ENCODE measurements around the gene ZNF740. TPM values are rescaled to one million over a fixed set of nuclear protein-coding genes. Genes with fewer than 3 reads are reported as not detected.
A peak's percentile ranks its signal among the peaks of the same experiment; 100 is the strongest.
"Not testable (repeated sequence)": the region's sequence is repeated elsewhere in the genome, so short reads cannot be mapped to it uniquely, and the experiment has no call there.

ZNF740 gene
- total RNA-seq, 3 donors from 2014 or later (not counting 1 experiment from before 2014, with no cell fraction given) = 37.1 to 65.9 (median 45.3) TPM

- 46% methylated on average over 1 of the region's 1 CpG for WGBS (ENCODE audit: insufficient coverage)
- Histone ChIP-seq H3K36me3 (ENCODE audit: control insufficient read depth, insufficient read depth, low read length) (peaks cover 24% of the 10 kb centered on the region), H3K4me1 (ENCODE audit: control insufficient read depth, insufficient read depth, low read length) (peaks cover 65% of the 10 kb centered on the region), H3K9me3 (ENCODE audit: control insufficient read depth, insufficient read depth, low read length) (no peaks in the 10 kb centered on the region), H3K27me3 (ENCODE audit: control insufficient read depth, insufficient read depth, low read length) (no peaks in the 10 kb centered on the region), H3K27ac (ENCODE audit: low read length) (peak overlapping the region; percentile 0), H3K4me3 (ENCODE audit: low read length) (no peak overlapping the region)
- H3K27ac Mint-ChIP-seq = peak overlapping the region; percentile 63 to 69
- ATAC-seq (no peak), DNase-seq (no peak)
- H3K4me3 Mint-ChIP-seq = peak overlapping the region; percentile 82
- no peaks in the 10 kb centered on the region for H3K27me3 Mint-ChIP-seq (ENCODE audit: low read depth in 2 of 2)
- H3K4me1 Mint-ChIP-seq = peaks cover 56 to 77% of the 10 kb centered on the region in 2 donors
- TF ChIP-seq CTCF (IDR thresholded peaks at IDR 0.05) = no peak
- no peaks in the 10 kb centered on the region for H3K9me3 Mint-ChIP-seq
- H3K36me3 Mint-ChIP-seq = peaks cover 6% of the 10 kb centered on the region
- intact Hi-C loops (cut with micrococcal nuclease) = loop anchor here (2.0 to 10.0 kb wide), 2 partner anchors 20 to 304 kb away; partner anchors contain the start of genes CSAD, NPFF, TARBP2 and ZNF740
Observed at GRCh38 chr12:53201177-53201541, 20.6 kb downstream of the ZNF740 start.

DNA sequence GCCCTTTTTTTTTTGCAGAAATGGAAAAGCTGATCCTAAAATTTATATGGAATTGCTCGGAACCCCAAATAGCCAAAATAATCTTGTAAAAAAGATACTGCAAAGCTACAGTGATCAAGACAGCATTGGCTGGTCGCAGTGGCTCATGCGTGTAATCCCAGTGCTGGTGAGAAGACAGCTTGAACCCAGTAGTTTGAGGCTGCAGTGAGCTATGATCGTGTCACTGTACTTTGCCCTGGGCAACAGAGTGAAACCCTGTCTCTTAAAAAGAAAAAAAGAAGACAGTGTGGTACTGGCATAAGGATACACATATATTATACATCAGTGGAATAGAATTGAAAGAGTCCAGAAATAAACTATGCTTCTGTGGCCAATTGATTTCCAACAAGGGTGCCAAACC, 21.1 kb downstream of the ZNF740 start:
- Mint-ChIP-seq H3K27me3 (ENCODE audit: low read depth in 2 of 2) (no peaks in the 10 kb centered on the region), H3K36me3 (peaks cover 6% of the 10 kb centered on the region), H3K27ac (no peak overlapping the region), H3K4me3 (no peak overlapping the region), H3K9me3 (no peaks in the 10 kb centered on the region), H3K4me1 (peaks cover 60 to 78% of the 10 kb centered on the region in 2 donors)
- TF ChIP-seq CTCF (IDR thresholded peaks at IDR 0.05) = no peak
- ATAC-seq (no peak), DNase-seq (no peak)
- Histone ChIP-seq H3K9me3 (ENCODE audit: control insufficient read depth, insufficient read depth, low read length) (no peaks in the 10 kb centered on the region), H3K4me1 (ENCODE audit: control insufficient read depth, insufficient read depth, low read length) (peaks cover 70% of the 10 kb centered on the region), H3K36me3 (ENCODE audit: control insufficient read depth, insufficient read depth, low read length) (peaks cover 19% of the 10 kb centered on the region), H3K27ac (ENCODE audit: low read length) (no peak overlapping the region), H3K4me3 (ENCODE audit: low read length) (no peak overlapping the region), H3K27me3 (ENCODE audit: control insufficient read depth, insufficient read depth, low read length) (no peaks in the 10 kb centered on the region)
- WGBS (ENCODE audit: insufficient coverage) = 87% methylated on average over 4 of the region's 4 CpGs
- intact Hi-C loops (cut with micrococcal nuclease) = loop anchor here (2.0 to 10.0 kb wide), 2 partner anchors 21 to 303 kb away; partner anchors contain the start of genes CSAD, NPFF, TARBP2 and ZNF740

DNA sequence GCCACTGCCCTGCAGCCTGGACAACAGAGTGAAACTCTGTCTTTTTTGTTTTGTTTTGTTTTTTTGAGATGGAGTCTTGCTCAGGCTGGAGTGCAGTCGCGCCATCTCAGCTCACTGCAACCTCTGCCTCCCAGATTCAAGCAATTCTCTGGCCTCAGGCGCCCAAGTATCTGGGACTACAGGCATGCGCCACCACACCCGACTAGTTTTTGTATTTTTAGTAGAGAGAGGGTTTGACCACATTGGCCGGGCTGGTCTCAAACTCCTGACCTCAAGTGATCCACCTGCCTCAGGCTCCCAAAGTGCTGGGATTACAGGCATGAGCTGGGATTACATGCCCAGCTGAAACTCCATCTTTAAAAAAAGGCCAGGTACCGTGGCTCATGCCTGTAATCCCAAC, 21.8 kb downstream of the ZNF740 start:
- Histone ChIP-seq H3K36me3 (ENCODE audit: control insufficient read depth, insufficient read depth, low read length) (peaks cover 12% of the 10 kb centered on the region), H3K4me1 (ENCODE audit: control insufficient read depth, insufficient read depth, low read length) (peaks cover 71% of the 10 kb centered on the region)
- ATAC-seq; DNase-seq; H3K36me3 Mint-ChIP-seq; H3K27ac Mint-ChIP-seq; H3K27ac ChIP-seq (ENCODE audit: low read length); H3K27me3 Mint-ChIP-seq (ENCODE audit: low read depth in 2 of 2); H3K27me3 ChIP-seq (ENCODE audit: control insufficient read depth, insufficient read depth, low read length); H3K9me3 Mint-ChIP-seq; H3K9me3 ChIP-seq (ENCODE audit: control insufficient read depth, insufficient read depth, low read length); H3K4me3 Mint-ChIP-seq; H3K4me3 ChIP-seq (ENCODE audit: low read length): not testable (repeated sequence)
- peaks cover 67 to 79% of the 10 kb centered on the region in 2 donors for H3K4me1 Mint-ChIP-seq
- intact Hi-C loops (cut with micrococcal nuclease) = loop anchor here (10.0 kb wide), 1 partner anchor 302 kb away; the partner anchor contains the start of genes NPFF and TARBP2
- 63% methylated on average over 7 of the region's 7 CpGs for WGBS (ENCODE audit: insufficient coverage)

GRCh38 chr12:53204351-53204750, 23.8 kb downstream of the ZNF740 start:
- DNase-seq = no peak
- H3K9me3 ChIP-seq (ENCODE audit: control insufficient read depth, insufficient read depth, low read length) = no peaks in the 10 kb centered on the region
- Mint-ChIP-seq H3K9me3 (no peaks in the 10 kb centered on the region), H3K4me3 (peak overlapping the region; percentile 29), H3K27me3 (ENCODE audit: low read depth in 2 of 2) (no peaks in the 10 kb centered on the region), H3K27ac (no peak overlapping the region), H3K36me3 (peaks cover 6% of the 10 kb centered on the region), H3K4me1 (peaks cover 70 to 80% of the 10 kb centered on the region in 2 donors)
- WGBS (ENCODE audit: insufficient coverage) = 100% methylated on average over 1 of the region's 1 CpG
- no peak for ATAC-seq
- TF ChIP-seq CTCF (IDR thresholded peaks at IDR 0.05) = no peak
- H3K4me1 ChIP-seq (ENCODE audit: control insufficient read depth, insufficient read depth, low read length) = peaks cover 74% of the 10 kb centered on the region
- intact Hi-C loops (cut with micrococcal nuclease) = loop anchor here (10.0 kb wide), 1 partner anchor 300 kb away; the partner anchor contains the start of genes NPFF and TARBP2
- H3K4me3 ChIP-seq (ENCODE audit: low read length) = no peak overlapping the region
- peaks cover 10% of the 10 kb centered on the region for H3K36me3 ChIP-seq (ENCODE audit: control insufficient read depth, insufficient read depth, low read length)
- H3K27ac ChIP-seq (ENCODE audit: low read length) = no peak overlapping the region
- no peaks in the 10 kb centered on the region for H3K27me3 ChIP-seq (ENCODE audit: control insufficient read depth, insufficient read depth, low read length)

All from natural killer cell (primary cell).